ENCODE data around the gene MTG1.

- TF ChIP-seq POLR2AphosphoS5 (IDR thresholded peaks at IDR 0.05) (no peak), CTCF (IDR thresholded peaks at IDR 0.05) (no peak), POLR2A (IDR thresholded peaks at IDR 0.05) (no peak)
These were observed 52.1 kb downstream of the MTG1 start for GRCh38 chr10:133445751-133446708.
